GM19043 (cell line): ENCODE results near the gene ATP6V1C2.
"Not testable (repeated sequence)": the region's sequence is repeated elsewhere in the genome, so short reads cannot be mapped to it uniquely, and the experiment has no call there.

Experiments
- ATAC-seq: cut with Tn5 transposase; IDR thresholded peaks from one replicate; pipeline ENCODE4 v1.9.1; 2021; ENCODE audit warnings: low read depth; ENCODE audit not compliant: unreplicated experiment

Gene ATP6V1C2

GRCh38 chr2:10783421-10783820 is 62.0 kb downstream of the ATP6V1C2 start:
- no peak for ATAC-seq

GRCh38 chr2:10784719-10785118 is 63.3 kb downstream of the ATP6V1C2 start:
- no peak for ATAC-seq

GRCh38 chr2:10785260-10785659 is 63.8 kb downstream of the ATP6V1C2 start:
- no peak for ATAC-seq

GRCh38 chr2:10786240-10786982 is 65.0 kb downstream of the ATP6V1C2 start:
- no peak for ATAC-seq

- no peak for ATAC-seq
Observed at GRCh38 chr2:10787176-10787968, 65.9 kb downstream of the ATP6V1C2 start.

GRCh38 chr2:10788855-10789254 is 67.4 kb downstream of the ATP6V1C2 start:
- ATAC-seq = no peak

- ATAC-seq = peak; percentile 91
Observed at GRCh38 chr2:10790228-10790973, 69.0 kb downstream of the ATP6V1C2 start.

- peak; percentile 34 for ATAC-seq
Observed at GRCh38 chr2:10792001-10792634, 70.7 kb downstream of the ATP6V1C2 start.

- no peak for ATAC-seq
Observed at GRCh38 chr2:10792660-10793400, 71.4 kb downstream of the ATP6V1C2 start.

- no peak for ATAC-seq
Observed at GRCh38 chr2:10793816-10794215, 72.4 kb downstream of the ATP6V1C2 start.

GRCh38 chr2:10794876-10795275 is 73.4 kb downstream of the ATP6V1C2 start:
- no peak for ATAC-seq

- ATAC-seq = no peak
Observed at GRCh38 chr2:10795508-10796046, 74.1 kb downstream of the ATP6V1C2 start.

- no peak for ATAC-seq
Observed at GRCh38 chr2:10796703-10797102, 75.3 kb downstream of the ATP6V1C2 start.

- ATAC-seq = no peak
Observed at GRCh38 chr2:10798783-10799182, 77.4 kb downstream of the ATP6V1C2 start.

- no peak for ATAC-seq
Observed at GRCh38 chr2:10800163-10800562, 78.7 kb downstream of the ATP6V1C2 start.

- ATAC-seq = no peak
Observed at GRCh38 chr2:10802657-10803056, 81.2 kb downstream of the ATP6V1C2 start.

GRCh38 chr2:10805990-10806389 is 84.6 kb downstream of the ATP6V1C2 start:
- ATAC-seq = not testable (repeated sequence)

GRCh38 chr2:10806543-10806942 is 85.1 kb downstream of the ATP6V1C2 start:
- ATAC-seq = no peak

- peak; percentile 31 for ATAC-seq
Observed at GRCh38 chr2:10810202-10811161, 89.1 kb downstream of the ATP6V1C2 start.
